ENCODE results near the gene ETV3. TPM values are rescaled to one million over a fixed set of nuclear protein-coding genes. Genes with fewer than 3 reads are reported as not detected.
A peak's percentile ranks its signal among the peaks of the same experiment; 100 is the strongest.

ETV3 gene
- total and polyA plus RNA-seq, 2 of the 4 experiments (the other 2 are of a cell fraction), result 6.4 to 14.7 TPM

DNA sequence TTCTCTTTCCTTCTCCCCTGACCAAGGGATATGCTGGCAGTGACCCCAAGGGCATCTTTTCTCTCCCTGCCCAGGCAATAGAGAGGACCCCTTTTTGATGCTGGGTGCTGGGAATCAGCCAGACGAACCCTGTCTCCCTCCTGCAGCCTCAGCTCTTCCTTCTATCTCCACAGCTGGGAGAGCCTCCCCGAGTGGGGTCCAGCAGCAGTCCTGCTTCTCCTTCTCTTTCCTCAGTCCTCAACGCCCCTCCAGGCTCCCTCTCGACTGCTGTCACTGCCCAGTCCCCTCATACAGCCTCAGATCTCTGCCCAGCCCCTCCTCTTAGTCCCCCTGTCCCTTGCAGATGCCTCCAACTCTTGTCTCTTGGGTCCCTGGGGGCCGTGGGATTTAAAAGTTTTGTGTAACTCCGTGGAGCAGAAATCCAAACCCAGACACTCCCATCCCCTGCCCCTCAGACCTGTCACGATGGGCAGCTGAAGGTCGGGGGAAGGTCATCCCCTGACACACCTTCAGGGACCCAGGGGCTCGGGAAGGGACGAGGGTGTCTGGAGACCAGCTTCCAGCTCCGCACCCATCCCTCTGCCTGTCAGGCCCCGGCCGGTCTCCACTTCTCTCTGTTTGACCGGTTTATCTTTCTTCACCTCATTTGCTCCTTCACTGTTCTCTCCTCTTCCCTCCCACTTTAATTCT is 32.8 kb downstream of the ETV3 start (continued):
- TF ChIP-seq, protein P1, sequence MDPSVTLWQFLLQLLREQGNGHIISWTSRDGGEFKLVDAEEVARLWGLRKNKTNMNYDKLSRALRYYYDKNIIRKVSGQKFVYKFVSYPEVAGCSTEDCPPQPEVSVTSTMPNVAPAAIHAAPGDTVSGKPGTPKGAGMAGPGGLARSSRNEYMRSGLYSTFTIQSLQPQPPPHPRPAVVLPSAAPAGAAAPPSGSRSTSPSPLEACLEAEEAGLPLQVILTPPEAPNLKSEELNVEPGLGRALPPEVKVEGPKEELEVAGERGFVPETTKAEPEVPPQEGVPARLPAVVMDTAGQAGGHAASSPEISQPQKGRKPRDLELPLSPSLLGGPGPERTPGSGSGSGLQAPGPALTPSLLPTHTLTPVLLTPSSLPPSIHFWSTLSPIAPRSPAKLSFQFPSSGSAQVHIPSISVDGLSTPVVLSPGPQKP (IDR thresholded peaks at IDR 0.05; ENCODE audit: borderline replicate concordance, low read depth, low read length), result no peak

DNA sequence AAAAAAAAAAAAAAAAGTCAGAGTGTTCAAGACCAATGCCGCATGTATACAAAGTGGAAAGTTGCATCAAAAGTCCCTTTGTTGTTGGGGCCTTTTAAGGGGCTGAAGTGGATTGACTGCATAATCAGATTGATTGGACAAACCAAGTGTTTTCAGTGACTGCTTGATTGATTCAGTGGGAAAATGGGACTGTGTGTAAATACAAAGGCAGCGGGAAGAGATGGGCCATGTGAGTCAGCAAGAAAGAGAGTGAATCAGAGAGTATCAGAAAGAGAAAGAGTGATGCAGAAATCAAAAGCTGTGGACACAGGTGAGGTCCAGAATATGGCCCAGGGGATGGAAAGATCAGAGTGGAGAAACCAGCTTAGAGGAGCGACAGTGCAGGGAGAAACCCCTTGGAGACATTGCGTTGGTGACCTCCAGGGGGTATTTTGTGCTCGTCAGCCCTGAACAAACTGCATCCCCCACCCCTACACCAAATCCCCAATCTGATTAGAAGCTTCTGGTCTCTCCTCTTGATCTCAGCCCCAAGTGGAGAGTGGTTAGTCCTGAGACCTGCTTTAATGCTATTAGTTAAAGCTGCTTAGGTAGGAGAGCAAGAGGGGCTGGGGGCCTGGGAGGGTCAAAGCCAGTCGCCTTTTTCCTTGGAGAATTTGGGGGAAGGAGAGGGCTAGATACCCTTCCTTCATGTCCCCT is 33.4 kb downstream of the ETV3 start:
- Histone ChIP-seq H3K18ac (ENCODE audit: low read depth, low read length) (no peak overlapping the region), H4K5ac (ENCODE audit: low read depth, low read length) (peak overlapping the region; percentile 99; the same call in 1 of the 2 replicates), H2BK5ac (ENCODE audit: low read depth, low read length, poor library complexity, severe bottlenecking) (no peak overlapping the region), H3K9me1 (ENCODE audit: insufficient read depth, low read length) (peaks cover 19% of the 10 kb centered on the region), H3K9ac (ENCODE audit: low read depth, low read length) (no peak overlapping the region), H2BK15ac (ENCODE audit: low read depth, low read length) (no peak overlapping the region), H3K4me3 (ENCODE audit: insufficient read depth, low read depth, low read length) (no peak overlapping the region), H4K8ac (ENCODE audit: low read depth in 2 of 2, low read length in 2 of 2) (peak overlapping the region in 1 of 2 experiments; percentile 100; a peak in 2 of 4 replicates), H2BK120ac (ENCODE audit: low read depth, low read length) (peak overlapping the region; percentile 98; the same call in 1 of the 2 replicates), H3K27ac (ENCODE audit: insufficient read depth, low read length) (no peak overlapping the region), H2AFZ (replicated peaks; ENCODE audit: low read length, poor library complexity) (peak overlapping the region; percentile 46), H2AK5ac (ENCODE audit: low read depth, low read length) (0 out of 2 replicates have a peak overlapping the region, but pooled peaks have one; percentile 72), H4K91ac (ENCODE audit: insufficient read depth, low read depth, low read length) (peak overlapping the region; percentile 40; the same call in 1 of the 2 replicates), H3K4ac (ENCODE audit: low read depth, low read length) (peak overlapping the region; percentile 95), H3K9me3 (ENCODE audit: control insufficient read depth, insufficient read depth, low read length) (no peaks in the 10 kb centered on the region), H4K20me1 (ENCODE audit: insufficient read depth, low read length) (no peaks in the 10 kb centered on the region), H3K56ac (ENCODE audit: extremely low read depth, insufficient read depth, low read length) (no peak overlapping the region), H3K79me1 (ENCODE audit: low read depth in 1 of 2, low read length in 2 of 2) (no peaks in the 10 kb centered on the region), H3K23ac (ENCODE audit: low read depth, low read length) (no peak overlapping the region), H3K4me1 (ENCODE audit: control insufficient read depth, insufficient read depth, low read length) (peaks cover 10% of the 10 kb centered on the region), H3K27me3 (ENCODE audit: control insufficient read depth, insufficient read depth, low read length) (no peaks in the 10 kb centered on the region), H2BK20ac (ENCODE audit: low read depth, low read length) (peak overlapping the region; percentile 38), H2AK9ac (replicated peaks; ENCODE audit: low read depth, low read length, poor library complexity) (peak overlapping the region; percentile 83), H3K4me2 (ENCODE audit: low read depth, low read length) (no peak overlapping the region), H3K36me3 (ENCODE audit: control insufficient read depth, insufficient read depth, low read length) (no peaks in the 10 kb centered on the region), H3K14ac (replicated peaks; ENCODE audit: low read depth, low read length) (0 out of 2 replicates have a peak overlapping the region, but pooled peaks have one; percentile 39)
- in situ Hi-C loops (cut with MboI; ENCODE audit: low sequenced_read_pairs) (no loop called here), intact Hi-C loops (cut with micrococcal nuclease) (no loop called here), dilution Hi-C loops (cut with HindIII; ENCODE audit: low sequenced_read_pairs, unreplicated experiment) (no loop called here)
- TF ChIP-seq BHLHE40 (IDR thresholded peaks at IDR 0.05; ENCODE audit: low read depth, low read length) (no peak), RFX5 (IDR thresholded peaks at IDR 0.05; ENCODE audit: low read depth, low read length) (no peak), MXI1 (IDR thresholded peaks at IDR 0.05; ENCODE audit: borderline replicate concordance, low read depth, low read length) (no peak), NFE2L2 (IDR thresholded peaks at IDR 0.05; ENCODE audit: low read depth, low read length) (peak; percentile 79), POLR2A (IDR thresholded peaks at IDR 0.05; ENCODE audit: low read depth, low read length) (0 out of 2 replicates have a peak, but pooled peaks have one; percentile 7), FOS (IDR thresholded peaks at IDR 0.05; ENCODE audit: low read depth, low read length) (peak; percentile 63), MAFK (IDR thresholded peaks at IDR 0.05; ENCODE audit: low read depth, low read length) (peak; percentile 32; the same call in 1 of the 2 replicates)
- TF ChIP-seq, protein P1 (IDR thresholded peaks at IDR 0.05; ENCODE audit: borderline replicate concordance, low read depth, low read length), result no peak
- TF ChIP-seq, protein P2, sequence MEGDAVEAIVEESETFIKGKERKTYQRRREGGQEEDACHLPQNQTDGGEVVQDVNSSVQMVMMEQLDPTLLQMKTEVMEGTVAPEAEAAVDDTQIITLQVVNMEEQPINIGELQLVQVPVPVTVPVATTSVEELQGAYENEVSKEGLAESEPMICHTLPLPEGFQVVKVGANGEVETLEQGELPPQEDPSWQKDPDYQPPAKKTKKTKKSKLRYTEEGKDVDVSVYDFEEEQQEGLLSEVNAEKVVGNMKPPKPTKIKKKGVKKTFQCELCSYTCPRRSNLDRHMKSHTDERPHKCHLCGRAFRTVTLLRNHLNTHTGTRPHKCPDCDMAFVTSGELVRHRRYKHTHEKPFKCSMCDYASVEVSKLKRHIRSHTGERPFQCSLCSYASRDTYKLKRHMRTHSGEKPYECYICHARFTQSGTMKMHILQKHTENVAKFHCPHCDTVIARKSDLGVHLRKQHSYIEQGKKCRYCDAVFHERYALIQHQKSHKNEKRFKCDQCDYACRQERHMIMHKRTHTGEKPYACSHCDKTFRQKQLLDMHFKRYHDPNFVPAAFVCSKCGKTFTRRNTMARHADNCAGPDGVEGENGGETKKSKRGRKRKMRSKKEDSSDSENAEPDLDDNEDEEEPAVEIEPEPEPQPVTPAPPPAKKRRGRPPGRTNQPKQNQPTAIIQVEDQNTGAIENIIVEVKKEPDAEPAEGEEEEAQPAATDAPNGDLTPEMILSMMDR (conservative IDR thresholded peaks at IDR 0.05; ENCODE audit: low read depth, low read length), result no peak
- 48% methylated on average over 2 of the region's 6 CpGs; no CpG with 5 or more reads in 1 of the 2 experiments for WGBS, 2 experiments (ENCODE audit: extremely low coverage in 2 of 2, insufficient read length in 1 of 2)
- DNase-seq (peak; percentile 72), ATAC-seq (ENCODE audit: low read depth) (no peak)
- CTCF ChIA-PET, result interaction anchor here (3.0 kb wide), 1 partner anchor 15 kb away, joined by 9 read pairs; no protein-coding TSS in a partner anchor
- no TSS peak for BruUV-seq (replicated peaks)
- POLR2A ChIA-PET (ENCODE audit: unreplicated experiment), result interaction anchor here (1.5 kb wide), 1 partner anchor 15 kb away, joined by 4 read pairs; no protein-coding TSS in a partner anchor
